ENCODE results near the gene UBE2I.

DNA sequence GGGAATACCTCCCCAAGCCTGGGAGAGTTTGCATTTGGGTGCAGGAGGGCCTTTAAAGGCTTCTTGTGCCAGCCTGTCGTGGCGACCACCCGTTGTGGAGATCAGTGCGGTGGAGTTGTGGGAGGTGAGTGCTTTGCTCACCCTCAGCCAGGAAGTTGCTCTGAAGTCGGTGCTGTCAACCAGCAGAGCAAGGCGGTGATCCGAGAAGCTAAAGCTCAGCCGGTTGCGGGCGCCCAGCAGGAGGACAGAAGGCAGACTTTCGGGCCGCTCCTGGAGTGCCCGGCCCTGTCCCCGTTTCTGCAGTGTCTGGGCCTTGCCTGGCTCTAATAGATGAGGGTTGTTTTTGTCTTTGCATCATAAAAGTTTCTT, 1.4 kb downstream of the UBE2I start:
- TF ChIP-seq, protein P1, sequence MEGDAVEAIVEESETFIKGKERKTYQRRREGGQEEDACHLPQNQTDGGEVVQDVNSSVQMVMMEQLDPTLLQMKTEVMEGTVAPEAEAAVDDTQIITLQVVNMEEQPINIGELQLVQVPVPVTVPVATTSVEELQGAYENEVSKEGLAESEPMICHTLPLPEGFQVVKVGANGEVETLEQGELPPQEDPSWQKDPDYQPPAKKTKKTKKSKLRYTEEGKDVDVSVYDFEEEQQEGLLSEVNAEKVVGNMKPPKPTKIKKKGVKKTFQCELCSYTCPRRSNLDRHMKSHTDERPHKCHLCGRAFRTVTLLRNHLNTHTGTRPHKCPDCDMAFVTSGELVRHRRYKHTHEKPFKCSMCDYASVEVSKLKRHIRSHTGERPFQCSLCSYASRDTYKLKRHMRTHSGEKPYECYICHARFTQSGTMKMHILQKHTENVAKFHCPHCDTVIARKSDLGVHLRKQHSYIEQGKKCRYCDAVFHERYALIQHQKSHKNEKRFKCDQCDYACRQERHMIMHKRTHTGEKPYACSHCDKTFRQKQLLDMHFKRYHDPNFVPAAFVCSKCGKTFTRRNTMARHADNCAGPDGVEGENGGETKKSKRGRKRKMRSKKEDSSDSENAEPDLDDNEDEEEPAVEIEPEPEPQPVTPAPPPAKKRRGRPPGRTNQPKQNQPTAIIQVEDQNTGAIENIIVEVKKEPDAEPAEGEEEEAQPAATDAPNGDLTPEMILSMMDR (IDR thresholded peaks at IDR 0.05) = no peak
- TF ChIP-seq EZH2 (IDR thresholded peaks at IDR 0.05; ENCODE audit: borderline replicate concordance, insufficient read depth, low read depth, low read length, poor library complexity, severe bottlenecking) = no peak

Data from B cell (primary cell).